DND-41 (cell line): ENCODE measurements around the gene GLT6D1.

Source experiments
- CTCF ChIP-seq: IDR thresholded peaks from 2 replicates; pipeline ENCODE4 v1.5.1; 2012; ENCODE audit warnings: borderline replicate concordance, low read length, moderate library complexity, mild to moderate bottlenecking; ENCODE audit not compliant: poor library complexity, severe bottlenecking; ENCODE audit errors: extremely low read depth
- EZH2 ChIP-seq: IDR thresholded peaks from 3 replicates; pipeline ENCODE4 v1.6.1; 2012; ENCODE audit warnings: borderline replicate concordance, low read depth, mild to moderate bottlenecking, moderate library complexity, low read length, inconsistent platforms; ENCODE audit not compliant: severe bottlenecking

- no peak for TF ChIP-seq CTCF
- TF ChIP-seq EZH2 = no peak
Observed at GRCh38 chr9:135613946-135614805, 25.2 kb downstream of the GLT6D1 start.
